Coronary artery (tissue), 2 donors: ENCODE measurements around the gene TSEN15.
"Not testable (repeated sequence)": the region's sequence is repeated elsewhere in the genome, so short reads cannot be mapped to it uniquely, and the experiment has no call there.

Experiments used
- DNase-seq: peaks from one replicate; pipeline ENCODE4 v3.0.0-alpha.2; 2017; ENCODE audit warnings: low spot score
- H3K27ac ChIP-seq, 2 donors: fragments of 200-600 bp; sonication (generic); one replicate each; pipeline ENCODE4 v1.5.1; 2016 to 2019
- H3K4me3 ChIP-seq: fragments of 200-600 bp; sonication (generic); 2 replicates; pipeline ENCODE4 v1.5.1; 2016; ENCODE audit warnings: mild to moderate bottlenecking, moderate library complexity
- TF ChIP-seq, protein P1 (sequence below): fragments of 200-600 bp; sonication (generic); IDR thresholded peaks from one replicate; pipeline ENCODE4 v1.5.1; 2019; ENCODE audit warnings: antibody characterized with exemption

The TSEN15 gene

DNA sequence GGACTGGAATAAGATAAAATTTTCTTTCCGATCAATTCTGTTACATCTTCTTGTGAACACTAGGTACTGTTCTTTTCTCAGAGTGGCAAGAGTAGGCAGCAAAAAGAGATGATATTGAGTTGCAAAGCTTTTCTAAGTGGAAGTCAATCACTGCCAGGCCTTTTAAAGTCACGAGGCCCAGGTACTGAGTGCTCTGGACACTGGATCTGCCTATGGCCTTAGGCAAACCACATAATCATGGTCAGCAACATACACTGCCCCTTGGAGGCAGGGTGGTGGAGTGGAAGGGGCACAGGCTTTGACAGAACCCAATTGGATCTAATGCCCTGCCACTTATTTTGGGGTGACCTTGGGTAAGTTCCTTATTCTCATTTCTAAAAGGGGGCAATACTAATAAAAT lies 41.5 kb downstream of the TSEN15 start:
- Histone ChIP-seq H3K4me3 (no peak overlapping the region), H3K27ac (no peak overlapping the region)
- no peak for DNase-seq
- TF ChIP-seq, protein P1, sequence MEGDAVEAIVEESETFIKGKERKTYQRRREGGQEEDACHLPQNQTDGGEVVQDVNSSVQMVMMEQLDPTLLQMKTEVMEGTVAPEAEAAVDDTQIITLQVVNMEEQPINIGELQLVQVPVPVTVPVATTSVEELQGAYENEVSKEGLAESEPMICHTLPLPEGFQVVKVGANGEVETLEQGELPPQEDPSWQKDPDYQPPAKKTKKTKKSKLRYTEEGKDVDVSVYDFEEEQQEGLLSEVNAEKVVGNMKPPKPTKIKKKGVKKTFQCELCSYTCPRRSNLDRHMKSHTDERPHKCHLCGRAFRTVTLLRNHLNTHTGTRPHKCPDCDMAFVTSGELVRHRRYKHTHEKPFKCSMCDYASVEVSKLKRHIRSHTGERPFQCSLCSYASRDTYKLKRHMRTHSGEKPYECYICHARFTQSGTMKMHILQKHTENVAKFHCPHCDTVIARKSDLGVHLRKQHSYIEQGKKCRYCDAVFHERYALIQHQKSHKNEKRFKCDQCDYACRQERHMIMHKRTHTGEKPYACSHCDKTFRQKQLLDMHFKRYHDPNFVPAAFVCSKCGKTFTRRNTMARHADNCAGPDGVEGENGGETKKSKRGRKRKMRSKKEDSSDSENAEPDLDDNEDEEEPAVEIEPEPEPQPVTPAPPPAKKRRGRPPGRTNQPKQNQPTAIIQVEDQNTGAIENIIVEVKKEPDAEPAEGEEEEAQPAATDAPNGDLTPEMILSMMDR = no peak

DNA sequence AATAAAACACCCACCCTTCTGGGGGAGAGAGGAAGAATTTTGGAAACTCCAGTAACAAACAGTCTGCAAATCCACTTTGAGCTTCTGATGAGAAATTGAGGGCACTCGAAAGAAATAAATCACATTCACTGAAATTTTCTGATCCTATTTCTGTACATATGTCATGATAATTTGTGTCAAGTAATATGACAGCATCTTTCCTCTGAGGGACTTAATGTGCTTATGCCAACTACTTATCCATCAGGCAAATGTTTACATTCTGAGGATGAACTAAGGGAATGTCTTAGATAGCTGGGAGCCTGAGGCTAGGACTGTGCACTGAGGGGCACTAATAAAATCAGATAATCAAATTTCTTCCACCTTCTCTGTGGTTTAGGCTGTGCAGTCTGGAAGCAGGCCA lies 44.5 kb downstream of the TSEN15 start:
- DNase-seq = no peak
- H3K4me3 ChIP-seq = no peak overlapping the region
- TF ChIP-seq, protein P1 = no peak
- H3K27ac ChIP-seq = no peak overlapping the region

DNA sequence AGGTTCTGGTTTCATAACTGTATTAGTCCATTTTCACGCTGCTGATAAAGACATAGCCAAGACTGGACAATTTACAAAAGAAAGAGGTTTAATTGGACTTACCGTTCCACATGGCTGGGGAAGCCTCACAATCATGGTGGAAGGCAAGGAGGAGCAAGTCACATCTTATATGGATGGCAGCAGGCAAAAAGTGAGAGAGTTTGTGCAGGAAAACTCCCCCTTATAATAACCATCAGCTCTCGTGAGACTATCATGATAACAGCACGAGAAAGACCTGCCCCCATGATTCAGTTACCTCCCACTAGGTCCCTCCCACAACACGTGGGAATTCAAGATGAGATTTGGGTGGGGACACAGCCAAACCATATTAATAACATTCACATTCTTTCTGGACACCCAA lies 45.0 kb downstream of the TSEN15 start:
- DNase-seq, H3K27ac ChIP-seq, H3K4me3 ChIP-seq: not testable (repeated sequence)

DNA sequence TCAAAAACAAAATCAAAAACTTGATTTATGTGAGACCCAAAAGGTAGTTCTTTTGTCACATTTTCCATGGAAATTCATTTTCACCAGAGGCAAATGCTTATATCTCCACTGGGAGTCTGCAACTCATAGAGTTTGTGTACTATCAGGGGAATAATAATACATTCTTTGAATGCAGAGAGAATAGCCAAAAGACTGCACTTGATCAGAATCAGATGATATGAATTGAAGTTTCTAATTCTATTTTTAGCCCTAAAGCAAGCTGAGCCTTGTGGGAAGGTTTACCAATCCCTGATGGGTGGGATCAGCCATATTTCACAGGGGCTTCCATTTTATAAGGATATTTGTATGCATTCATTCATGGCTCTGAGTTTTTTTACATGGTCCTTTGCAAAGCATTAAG lies 49.6 kb downstream of the TSEN15 start:
- DNase-seq = no peak
- Histone ChIP-seq H3K27ac (no peak overlapping the region), H3K4me3 (no peak overlapping the region)
- TF ChIP-seq, protein P1 = no peak

DNA sequence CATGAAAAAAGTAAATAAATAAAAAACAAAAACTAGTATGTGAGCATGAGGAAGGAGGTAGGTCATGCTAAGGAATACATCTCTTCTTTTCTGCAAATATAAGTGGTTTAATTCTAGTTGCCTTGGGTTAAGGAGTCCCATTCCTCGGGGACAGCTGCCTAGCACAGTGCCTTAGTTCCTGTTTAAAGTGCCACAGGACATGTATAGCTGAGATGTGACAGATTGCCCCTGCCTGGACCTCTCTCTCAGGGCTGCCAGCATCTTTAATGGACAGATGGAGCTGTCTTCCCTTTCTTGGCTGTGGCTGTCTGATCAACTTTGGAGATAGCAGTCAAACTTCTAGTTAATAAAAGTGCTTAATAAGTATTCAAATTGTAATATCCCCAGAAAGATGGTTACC lies 50.0 kb downstream of the TSEN15 start:
- no peak overlapping the region for H3K27ac ChIP-seq
- TF ChIP-seq, protein P1 = no peak
- no peak overlapping the region for H3K4me3 ChIP-seq
- DNase-seq = no peak

DNA sequence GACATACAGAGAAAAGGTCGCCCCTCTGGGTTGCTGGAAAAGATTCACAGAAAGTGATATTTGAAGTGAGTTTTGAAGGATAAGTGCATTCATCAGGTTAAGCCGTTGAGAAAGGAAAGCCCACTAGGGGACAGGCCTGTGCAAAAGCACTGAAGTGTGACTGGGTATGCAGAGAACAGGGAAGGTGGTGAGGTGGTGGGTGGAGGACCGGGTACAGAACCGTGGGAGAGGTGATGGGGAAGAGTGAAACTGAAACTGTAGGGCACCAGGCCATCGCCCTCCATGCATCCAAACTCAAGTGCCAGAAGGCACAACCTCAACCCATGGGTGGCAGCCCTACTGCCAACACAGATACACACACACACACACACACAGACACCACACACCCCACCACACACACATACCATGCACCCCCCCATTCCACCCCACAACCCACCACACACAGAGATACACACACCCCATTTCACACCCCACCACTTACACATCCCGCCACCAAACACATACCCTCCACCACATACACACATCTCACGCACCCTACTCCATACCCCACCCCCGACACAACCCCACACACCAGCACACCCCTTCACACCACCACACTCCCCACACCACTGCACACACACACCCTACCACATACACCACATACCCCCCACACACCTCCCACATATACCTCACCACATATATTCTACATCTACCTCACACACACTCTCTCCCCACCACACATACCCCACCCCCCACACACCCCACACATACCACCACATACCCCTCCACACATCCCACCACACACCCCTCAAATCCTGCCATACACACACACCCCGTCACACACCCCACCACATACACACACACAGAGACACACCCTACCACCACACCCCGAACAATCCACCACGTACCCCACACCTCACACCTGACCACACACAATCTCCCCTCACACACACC lies 59.0 kb downstream of the TSEN15 start:
- no peak for DNase-seq
- Histone ChIP-seq H3K4me3 (no peak overlapping the region), H3K27ac (no peak overlapping the region)
- TF ChIP-seq, protein P1 = no peak

DNA sequence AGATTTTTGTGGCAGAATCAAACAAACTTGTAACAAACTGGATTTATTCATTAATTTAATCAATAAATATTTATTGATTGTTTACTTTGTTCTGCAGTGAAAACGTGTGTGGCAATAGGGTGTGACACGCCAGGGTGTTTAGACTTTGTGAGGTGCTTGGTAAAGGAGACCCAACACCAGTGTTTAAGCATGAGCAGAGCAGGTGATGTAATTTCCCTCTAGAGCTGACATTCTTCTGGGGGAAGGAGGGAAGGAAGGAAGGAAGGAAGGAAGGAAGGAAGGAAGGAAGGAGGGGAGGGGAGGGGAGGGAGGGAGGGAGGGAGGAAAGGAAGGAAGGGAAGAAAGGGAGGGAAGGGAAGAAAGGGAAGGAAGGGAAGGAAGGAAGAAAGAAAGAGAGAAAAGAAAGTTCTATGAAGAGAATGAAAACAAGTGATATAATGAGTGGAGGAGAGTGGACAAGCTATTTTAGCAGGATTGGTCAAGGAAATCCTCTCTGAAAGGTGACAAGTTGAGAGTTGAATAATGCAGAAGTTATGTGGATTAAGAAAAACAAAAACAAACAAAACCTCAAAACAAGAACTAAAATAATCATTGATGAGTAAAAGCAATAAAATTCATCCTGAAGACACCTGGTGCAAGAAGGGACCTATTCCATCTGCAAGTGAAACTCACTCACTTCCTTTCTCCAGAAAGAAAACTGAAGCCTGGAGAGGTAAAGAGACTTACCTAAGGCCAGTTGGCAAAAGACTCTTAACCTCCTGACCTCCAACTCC lies 60.8 kb downstream of the TSEN15 start:
- TF ChIP-seq, protein P1 = no peak
- Histone ChIP-seq H3K4me3 (no peak overlapping the region), H3K27ac (no peak overlapping the region)
- DNase-seq = no peak
